Measurements from ENCODE around the gene PLA2G3. TPM values are rescaled to one million over a fixed set of nuclear protein-coding genes. Genes with fewer than 3 reads are reported as not detected.
A peak's percentile ranks its signal among the peaks of the same experiment; 100 is the strongest.
"Not testable (repeated sequence)": the region's sequence is repeated elsewhere in the genome, so short reads cannot be mapped to it uniquely, and the experiment has no call there.

PLA2G3 gene
- polyA plus RNA-seq, 1 experiment: 0.04 TPM

GRCh38 chr22:31179345-31179744, 39.0 kb upstream of the PLA2G3 start:
- ChIA-PET CTCF (interaction anchor here (1.0 kb wide), 1 partner anchor 33 kb away, joined by 6 read pairs; the partner anchor contains the start of gene LIMK2), POLR2A (no interaction called here)
- TF ChIP-seq, protein P1, sequence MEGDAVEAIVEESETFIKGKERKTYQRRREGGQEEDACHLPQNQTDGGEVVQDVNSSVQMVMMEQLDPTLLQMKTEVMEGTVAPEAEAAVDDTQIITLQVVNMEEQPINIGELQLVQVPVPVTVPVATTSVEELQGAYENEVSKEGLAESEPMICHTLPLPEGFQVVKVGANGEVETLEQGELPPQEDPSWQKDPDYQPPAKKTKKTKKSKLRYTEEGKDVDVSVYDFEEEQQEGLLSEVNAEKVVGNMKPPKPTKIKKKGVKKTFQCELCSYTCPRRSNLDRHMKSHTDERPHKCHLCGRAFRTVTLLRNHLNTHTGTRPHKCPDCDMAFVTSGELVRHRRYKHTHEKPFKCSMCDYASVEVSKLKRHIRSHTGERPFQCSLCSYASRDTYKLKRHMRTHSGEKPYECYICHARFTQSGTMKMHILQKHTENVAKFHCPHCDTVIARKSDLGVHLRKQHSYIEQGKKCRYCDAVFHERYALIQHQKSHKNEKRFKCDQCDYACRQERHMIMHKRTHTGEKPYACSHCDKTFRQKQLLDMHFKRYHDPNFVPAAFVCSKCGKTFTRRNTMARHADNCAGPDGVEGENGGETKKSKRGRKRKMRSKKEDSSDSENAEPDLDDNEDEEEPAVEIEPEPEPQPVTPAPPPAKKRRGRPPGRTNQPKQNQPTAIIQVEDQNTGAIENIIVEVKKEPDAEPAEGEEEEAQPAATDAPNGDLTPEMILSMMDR (IDR thresholded peaks at IDR 0.05; ENCODE audit: insufficient read depth, low read depth, low read length): no peak
- Histone ChIP-seq H3K36me3 (ENCODE audit: control insufficient read depth, insufficient read depth, low read length) (peaks cover 4% of the 10 kb centered on the region), H3K4me3 (ENCODE audit: low read depth, low read length) (no peak overlapping the region), H3K27me3 (ENCODE audit: control insufficient read depth, insufficient read depth, low read length) (no peaks in the 10 kb centered on the region)
- no peak for DNase-seq (ENCODE audit: low read depth)

DNA sequence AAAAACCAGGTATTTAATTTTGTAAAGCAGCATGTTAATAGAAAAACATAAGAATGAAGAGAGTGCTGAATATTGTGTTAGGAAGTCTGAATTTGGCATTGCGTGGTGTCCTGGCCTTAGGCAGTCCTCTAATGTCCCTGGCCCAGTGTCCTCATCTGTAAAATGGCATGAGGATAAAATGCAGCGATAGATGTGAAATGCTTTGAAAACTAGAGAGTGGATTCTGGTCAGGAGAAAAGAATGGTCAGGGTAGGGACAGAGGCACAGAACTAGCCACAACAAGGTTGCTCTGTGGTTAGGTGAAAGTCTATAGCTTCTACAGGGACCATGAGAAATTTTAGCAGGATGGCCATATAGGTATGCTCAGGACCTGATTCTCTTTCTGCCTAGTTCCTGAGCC, 38.6 kb upstream of the PLA2G3 start:
- ChIA-PET POLR2A (no interaction called here), CTCF (interaction anchor here (1.0 to 1.7 kb wide), 2 partner anchors 14 to 33 kb away, joined by 5 to 6 read pairs; partner anchors contain the start of gene LIMK2)
- TF ChIP-seq, protein P1 (IDR thresholded peaks at IDR 0.05; ENCODE audit: insufficient read depth, low read depth, low read length): no peak
- H3K36me3 ChIP-seq (ENCODE audit: control insufficient read depth, insufficient read depth, low read length): peaks cover 4% of the 10 kb centered on the region
- DNase-seq (ENCODE audit: low read depth): no peak
- no peak overlapping the region for H3K4me3 ChIP-seq (ENCODE audit: low read depth, low read length)
- no peaks in the 10 kb centered on the region for H3K27me3 ChIP-seq (ENCODE audit: control insufficient read depth, insufficient read depth, low read length)

DNA sequence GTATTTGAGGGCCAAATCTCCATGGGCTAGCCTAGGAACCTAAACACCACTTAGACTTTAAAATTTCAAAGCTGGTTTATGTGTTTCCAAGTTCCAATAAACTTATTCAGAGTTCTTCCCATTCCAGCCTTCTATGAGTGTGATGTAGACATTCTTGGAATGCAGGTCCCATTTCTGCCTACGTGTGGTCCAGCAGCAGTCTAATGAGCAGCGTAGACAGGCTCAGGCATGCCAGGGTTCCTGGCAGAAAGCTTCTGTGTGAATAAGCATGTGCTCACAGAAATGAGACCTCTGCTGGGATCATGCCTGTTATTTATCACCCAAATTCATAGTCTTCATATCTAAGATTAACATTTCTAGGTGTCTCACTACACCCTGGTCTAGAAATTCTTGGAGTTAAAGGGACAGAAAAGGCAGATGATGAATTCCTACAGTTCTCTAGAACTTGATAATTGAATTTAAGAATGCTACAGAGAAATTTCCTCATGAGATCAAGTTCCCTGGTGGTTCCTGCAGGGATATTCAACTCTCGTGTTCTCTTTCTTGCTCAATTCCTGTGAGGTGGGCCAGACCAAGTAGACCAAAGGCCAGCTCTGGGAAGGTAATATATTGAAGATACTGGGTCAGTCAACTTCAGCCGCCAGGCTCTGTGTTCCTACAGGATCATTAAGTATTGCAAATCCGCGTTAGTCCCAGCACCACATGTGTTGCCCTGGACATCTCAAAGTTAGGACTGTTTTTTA, 37.3 kb upstream of the PLA2G3 start:
- DNase-seq (ENCODE audit: low read depth): peak; percentile 89
- POLR2A ChIA-PET: interaction anchor here (0.6 kb wide), 1 partner anchor 1138 kb away, joined by 3 read pairs; no protein-coding TSS in a partner anchor
- CTCF ChIA-PET: interaction anchor here (0.5 to 1.7 kb wide), 6 partner anchors 9 to 70 kb away, joined by 3 to 5 read pairs (median 3); partner anchors contain the start of gene SELENOM
- H3K4me3 ChIP-seq (ENCODE audit: low read depth, low read length): no peak overlapping the region
- H3K36me3 ChIP-seq (ENCODE audit: control insufficient read depth, insufficient read depth, low read length): peaks cover 3% of the 10 kb centered on the region
- no peaks in the 10 kb centered on the region for H3K27me3 ChIP-seq (ENCODE audit: control insufficient read depth, insufficient read depth, low read length)
- TF ChIP-seq, protein P1 (IDR thresholded peaks at IDR 0.05; ENCODE audit: insufficient read depth, low read depth, low read length): 0 out of 2 replicates have a peak, but pooled peaks have one; percentile 10

- ChIA-PET CTCF (interaction anchor here (0.6 to 1.7 kb wide), 2 partner anchors 8 to 16 kb away, joined by 3 to 5 read pairs; no protein-coding TSS in a partner anchor), POLR2A (no interaction called here)
- TF ChIP-seq, protein P1 (IDR thresholded peaks at IDR 0.05; ENCODE audit: insufficient read depth, low read depth, low read length): no peak
- Histone ChIP-seq H3K27me3 (ENCODE audit: control insufficient read depth, insufficient read depth, low read length) (no peaks in the 10 kb centered on the region), H3K36me3 (ENCODE audit: control insufficient read depth, insufficient read depth, low read length) (peaks cover 3% of the 10 kb centered on the region), H3K4me3 (ENCODE audit: low read depth, low read length) (no peak overlapping the region)
- DNase-seq (ENCODE audit: low read depth): no peak
These were observed 36.6 kb upstream of the PLA2G3 start for GRCh38 chr22:31176923-31177322.

GRCh38 chr22:31173386-31174145, 33.3 kb upstream of the PLA2G3 start:
- POLR2A ChIA-PET: interaction anchor here (0.6 kb wide), 1 partner anchor 14 kb away, joined by 3 read pairs; the partner anchor contains the start of gene RNF185
- no peak overlapping the region for H3K4me3 ChIP-seq (ENCODE audit: low read depth, low read length)

DNA sequence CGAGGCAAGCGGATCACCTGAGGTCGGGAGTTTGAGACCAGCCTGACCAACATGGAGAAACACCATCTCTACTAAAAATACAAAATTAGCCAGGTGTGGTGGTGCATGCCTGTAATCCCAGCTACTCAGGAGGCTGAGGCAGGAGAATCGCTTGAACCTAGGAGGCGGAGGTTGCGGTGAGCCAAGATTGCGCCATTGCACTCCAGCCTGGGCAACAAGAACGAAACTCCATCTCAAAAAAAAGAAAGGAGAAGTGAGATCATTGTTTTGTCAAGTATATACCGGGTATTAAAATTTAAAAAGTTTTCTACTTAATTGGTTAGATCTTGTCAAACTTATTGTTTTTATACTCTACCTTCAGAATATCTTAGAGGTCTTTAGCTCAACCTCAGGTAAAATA, 31.4 kb upstream of the PLA2G3 start:
- CTCF ChIA-PET: not testable (repeated sequence)

More at GRCh38 chr22:31173386-31174145, 33.3 kb upstream of the PLA2G3 start:
- peak; percentile 79 for DNase-seq (ENCODE audit: low read depth)
- TF ChIP-seq, protein P1 (IDR thresholded peaks at IDR 0.05; ENCODE audit: insufficient read depth, low read depth, low read length): no peak
- H3K36me3 ChIP-seq (ENCODE audit: control insufficient read depth, insufficient read depth, low read length): peaks cover 1% of the 10 kb centered on the region; the same call in 1 of the 2 replicates
- no peaks in the 10 kb centered on the region for H3K27me3 ChIP-seq (ENCODE audit: control insufficient read depth, insufficient read depth, low read length)
- CTCF ChIA-PET: interaction anchor here (0.5 to 1.5 kb wide), 3 partner anchors 12 to 173 kb away, joined by 3 to 4 read pairs (median 3); no protein-coding TSS in a partner anchor

More for the DNA sequence above, 31.4 kb upstream of the PLA2G3 start:
- H3K4me3 ChIP-seq (ENCODE audit: low read depth, low read length); DNase-seq (ENCODE audit: low read depth); H3K27me3 ChIP-seq (ENCODE audit: control insufficient read depth, insufficient read depth, low read length); POLR2A ChIA-PET; H3K36me3 ChIP-seq (ENCODE audit: control insufficient read depth, insufficient read depth, low read length): not testable (repeated sequence)

All from BJ (cell line).